ENCODE measurements around the gene FBLIM1.
A peak's percentile ranks its signal among the peaks of the same experiment; 100 is the strongest.

Gene FBLIM1

GRCh38 chr1:15834406-15835204 is 76.0 kb downstream of the FBLIM1 start:
- peaks cover 17% of the 10 kb centered on the region; the same call in 1 of the 2 replicates for H3K4me1 ChIP-seq (ENCODE audit: insufficient read depth, low read length)

GRCh38 chr1:15835205-15835740 is 76.7 kb downstream of the FBLIM1 start:
- peak overlapping the region; percentile 99 for H3K9ac ChIP-seq (ENCODE audit: low read depth, low read length)
- H3K27me3 ChIP-seq (ENCODE audit: insufficient read depth, low read length) = no peaks in the 10 kb centered on the region; the same call in 1 of the 2 replicates
- H3K4me1 ChIP-seq (ENCODE audit: insufficient read depth, low read length) = peaks cover 17% of the 10 kb centered on the region; the same call in 1 of the 2 replicates
- peak overlapping the region; percentile 94 for H3K27ac ChIP-seq (ENCODE audit: low read length)
- 0 out of 2 replicates have a peak, but pooled peaks cover 5% of the 10 kb centered on the region for H3K36me3 ChIP-seq (ENCODE audit: insufficient read depth, low read depth, low read length)
- no peaks in the 10 kb centered on the region for H3K9me3 ChIP-seq (ENCODE audit: insufficient read depth, low read depth, low read length)
- H3K4me3 ChIP-seq (ENCODE audit: low read length) = peak overlapping the region; percentile 91

More at GRCh38 chr1:15834406-15835204, 76.0 kb downstream of the FBLIM1 start:
- 0 out of 2 replicates have a peak, but pooled peaks cover 5% of the 10 kb centered on the region for H3K36me3 ChIP-seq (ENCODE audit: insufficient read depth, low read depth, low read length)
- peak overlapping the region; percentile 94 for H3K27ac ChIP-seq (ENCODE audit: low read length)
- H3K9ac ChIP-seq (ENCODE audit: low read depth, low read length) = peak overlapping the region; percentile 99
- H3K9me3 ChIP-seq (ENCODE audit: insufficient read depth, low read depth, low read length) = no peaks in the 10 kb centered on the region
- H3K4me3 ChIP-seq (ENCODE audit: low read length) = peak overlapping the region; percentile 91
- no peaks in the 10 kb centered on the region; the same call in 1 of the 2 replicates for H3K27me3 ChIP-seq (ENCODE audit: insufficient read depth, low read length)

- H3K36me3 ChIP-seq (ENCODE audit: insufficient read depth, low read depth, low read length) = 0 out of 2 replicates have a peak, but pooled peaks cover 5% of the 10 kb centered on the region
- H3K9me3 ChIP-seq (ENCODE audit: insufficient read depth, low read depth, low read length) = no peaks in the 10 kb centered on the region
- H3K4me3 ChIP-seq (ENCODE audit: low read length) = peak overlapping the region; percentile 91
- H3K9ac ChIP-seq (ENCODE audit: low read depth, low read length) = peak overlapping the region; percentile 99
- H3K27ac ChIP-seq (ENCODE audit: low read length) = peak overlapping the region; percentile 94
- H3K27me3 ChIP-seq (ENCODE audit: insufficient read depth, low read length) = no peaks in the 10 kb centered on the region; the same call in 1 of the 2 replicates
- peaks cover 11% of the 10 kb centered on the region; the same call in 1 of the 2 replicates for H3K4me1 ChIP-seq (ENCODE audit: insufficient read depth, low read length)
Observed at GRCh38 chr1:15835741-15836510, 77.3 kb downstream of the FBLIM1 start.

Data from iPS-20b (cell line).